Motor neuron (in vitro differentiated cells): ENCODE results near the gene LZIC. TPM values are rescaled to one million over a fixed set of nuclear protein-coding genes. Genes with fewer than 3 reads are reported as not detected.

Source experiments
- ATAC-seq, 8 experiments: fragments of 200-7000 bp; cut with Tn5 transposase; replicated peaks in 6 of 8; 2 replicates each; pipeline ENCODE4 v1.8.0; 2021; ENCODE audit warnings: mild to moderate bottlenecking in 8 of 8, moderate library complexity in 8 of 8
- H3K27ac ChIP-seq, 2 donors: fragments of 250-450 bp; sonication (Bioruptor Pico); 2 replicates each; pipeline ENCODE4 v1.9.0; 2021; ENCODE audit warnings: antibody characterized with exemption in 2 of 2, mild to moderate bottlenecking in 2 of 2, moderate library complexity in 1 of 2
- H3K4me1 ChIP-seq, 2 donors: fragments of 250-450 bp; sonication (Bioruptor Pico); replicated peaks in 1 of 2; 2 replicates each; pipeline ENCODE4 v1.6.1; 2021; ENCODE audit warnings: antibody characterized with exemption in 2 of 2, mild to moderate bottlenecking in 2 of 2, moderate library complexity in 1 of 2
- H3K4me3 ChIP-seq, 5 donors: fragments of 250-450 bp; sonication (Bioruptor Pico); 2 replicates each; pipeline ENCODE4 v1.9.0; 2021; ENCODE audit warnings: antibody characterized with exemption in 5 of 5, mild to moderate bottlenecking in 5 of 5, moderate library complexity in 4 of 5
- WGBS, 10 experiments: fragments of 450-650 bp; shearing (Covaris generic); methylation state at CpG; one replicate each; pipeline ENCODE4 v1.0.0; 2022; 5-methylcytosine and 5-hydroxymethylcytosine counted together
- in situ Hi-C, 9 experiments: fragments of 400-800 bp; cut with MboI; loops; one replicate each; pipeline ENCODE4 v1.15.0; 2021; ENCODE audit warnings: low sequenced_read_pairs in 9 of 9, low pct_unique_long_range_greater_than_20kb in 2 of 9; ENCODE audit not compliant: unreplicated experiment in 9 of 9
- total RNA-seq, 8 experiments: library from RNA; unstranded; fragments of 300-600 nt; gene quantifications; 2 replicates each; pipeline versions ENCODE4 v1.2.3 to v1.2.4, GENCODE V29; 2022

LZIC gene
- total RNA-seq, 8 experiments from 2014 or later, result 19.0 to 88.2 (median 58.2) TPM

DNA sequence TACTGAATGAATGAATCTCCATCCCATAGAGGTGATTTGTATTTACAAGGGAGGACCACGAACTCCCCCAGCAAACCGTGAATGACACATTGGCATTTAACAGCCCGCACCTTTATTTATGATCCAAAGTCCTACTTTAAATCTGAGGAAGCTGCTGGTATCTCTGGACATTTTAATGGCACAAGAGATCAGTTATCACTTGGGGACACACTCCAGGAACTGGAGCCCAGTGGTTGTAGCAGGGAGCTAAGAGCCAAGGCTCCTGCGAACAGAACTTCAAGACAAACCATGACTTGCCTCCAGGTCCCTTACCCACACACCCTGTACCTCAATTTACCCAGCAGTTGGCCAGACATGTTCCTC lies 34.3 kb downstream of the LZIC start:
- H3K27ac ChIP-seq, result no peak overlapping the region
- ATAC-seq, result no peak
- H3K4me3 ChIP-seq, result peak overlapping the region; percentile 47 to 74 (median 55)
- peaks cover 10 to 12% of the 10 kb centered on the region in 2 donors for H3K4me1 ChIP-seq
- in situ Hi-C loops, result no loop called here
- WGBS, 10 experiments, result 60 to 86% (median 83%) methylated on average over 2 to 4 of the region's 4 CpGs; no CpG with 5 or more reads in 2 of the 10 experiments

DNA sequence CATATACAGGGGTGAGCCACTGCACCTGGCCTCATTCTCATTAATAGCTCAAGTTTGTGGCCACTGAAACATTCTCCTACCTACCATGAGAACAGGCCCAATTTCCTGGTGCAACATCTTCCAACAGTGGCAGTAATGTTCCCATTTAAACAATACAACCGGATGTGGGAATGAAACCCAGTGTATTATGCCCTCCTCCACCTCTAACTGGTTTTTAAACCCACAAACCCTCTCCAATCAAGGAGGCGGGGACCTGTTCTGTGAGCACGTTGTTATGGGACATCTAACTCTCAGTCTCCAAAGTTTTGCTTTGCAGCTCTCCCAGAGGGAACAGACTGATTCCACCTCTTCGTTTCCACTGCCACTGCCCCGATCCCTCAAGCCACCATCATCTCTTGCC lies 35.8 kb downstream of the LZIC start:
- in situ Hi-C loops, result no loop called here
- peaks cover 10 to 12% of the 10 kb centered on the region in 2 donors for H3K4me1 ChIP-seq
- no peak for ATAC-seq
- H3K4me3 ChIP-seq, result no peak overlapping the region
- H3K27ac ChIP-seq, result no peak overlapping the region
- 50 to 93% (median 83%) methylated on average over 2 to 5 of the region's 5 CpGs; no CpG with 5 or more reads in 2 of the 10 experiments for WGBS, 10 experiments

DNA sequence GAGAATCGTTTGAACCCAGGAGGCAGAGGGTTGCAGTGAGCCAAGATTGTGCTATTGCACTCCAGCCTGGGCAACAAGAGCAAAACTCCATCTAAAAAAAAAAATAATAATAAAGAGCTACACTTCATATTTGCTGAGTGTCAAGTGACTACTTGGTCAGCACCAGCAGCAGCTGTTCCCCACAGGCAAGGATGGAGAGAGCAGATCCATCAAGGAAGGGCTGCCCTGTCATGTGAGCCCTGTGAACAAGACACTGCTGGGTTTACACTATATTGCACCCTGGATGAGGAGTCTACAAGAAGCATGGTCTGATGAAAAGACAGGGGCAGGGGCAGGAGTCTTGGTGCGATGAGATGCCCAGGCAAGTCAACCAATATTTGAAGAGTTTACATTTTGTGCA lies 36.7 kb downstream of the LZIC start:
- Histone ChIP-seq H3K4me1 (peaks cover 10 to 11% of the 10 kb centered on the region in 2 donors), H3K27ac (no peak overlapping the region), H3K4me3 (no peak overlapping the region)
- in situ Hi-C loops, result no loop called here
- no peak for ATAC-seq
- 71 to 100% (median 86%) methylated on average over 1 to 2 of the region's 2 CpGs; no CpG with 5 or more reads in 3 of the 10 experiments for WGBS, 10 experiments

DNA sequence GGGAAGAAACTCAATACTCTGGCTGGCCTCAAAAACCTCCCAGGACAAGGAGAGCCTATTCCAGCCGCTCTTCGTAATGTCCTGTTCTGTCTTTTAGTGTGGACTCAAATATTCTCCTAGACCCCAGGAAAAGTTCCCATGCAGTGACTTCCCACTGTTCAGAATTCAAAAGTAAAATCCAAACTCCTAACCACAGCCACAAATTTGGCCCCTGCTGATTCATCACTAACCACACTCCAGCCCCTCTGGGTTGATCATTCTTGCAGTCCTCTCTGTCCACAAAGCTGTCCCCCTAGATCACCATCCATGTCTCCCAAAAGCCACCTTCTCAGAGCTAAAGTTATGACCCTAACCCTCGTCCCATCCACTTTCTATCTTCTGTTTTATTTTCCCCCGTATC lies 38.2 kb downstream of the LZIC start:
- WGBS, 10 experiments, result 51 to 100% (median 84%) methylated on average over 1 to 4 of the region's 4 CpGs
- H3K4me1 ChIP-seq, result peaks cover 5 to 7% of the 10 kb centered on the region in 2 donors
- no peak overlapping the region for H3K27ac ChIP-seq
- in situ Hi-C loops, result no loop called here
- ATAC-seq, result no peak
- H3K4me3 ChIP-seq, result no peak overlapping the region

DNA sequence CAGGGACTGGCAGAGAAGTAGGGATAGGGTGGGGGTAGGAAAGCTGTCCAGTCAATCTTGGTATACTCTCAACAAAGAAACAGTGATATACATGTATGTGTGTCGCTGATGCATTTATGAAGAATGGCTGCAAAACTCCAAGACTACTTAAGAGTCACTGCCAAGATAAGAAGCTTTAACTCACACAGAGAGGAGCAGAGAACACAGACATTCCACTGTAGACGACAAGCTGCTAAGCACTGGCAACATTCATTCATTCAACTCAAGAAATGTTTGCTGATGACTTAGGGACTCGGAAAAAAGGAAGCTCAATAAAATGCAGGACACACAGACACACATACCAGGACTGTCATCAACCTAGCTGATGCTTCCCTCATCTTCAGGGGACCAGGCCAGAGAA lies 38.6 kb downstream of the LZIC start:
- ATAC-seq, result peak in 1 of 8 experiments; percentile 18
- 0 to 100% (median 80%) methylated on average over 1 to 3 of the region's 3 CpGs; no CpG with 5 or more reads in 1 of the 10 experiments for WGBS, 10 experiments
- H3K27ac ChIP-seq, result no peak overlapping the region

DNA sequence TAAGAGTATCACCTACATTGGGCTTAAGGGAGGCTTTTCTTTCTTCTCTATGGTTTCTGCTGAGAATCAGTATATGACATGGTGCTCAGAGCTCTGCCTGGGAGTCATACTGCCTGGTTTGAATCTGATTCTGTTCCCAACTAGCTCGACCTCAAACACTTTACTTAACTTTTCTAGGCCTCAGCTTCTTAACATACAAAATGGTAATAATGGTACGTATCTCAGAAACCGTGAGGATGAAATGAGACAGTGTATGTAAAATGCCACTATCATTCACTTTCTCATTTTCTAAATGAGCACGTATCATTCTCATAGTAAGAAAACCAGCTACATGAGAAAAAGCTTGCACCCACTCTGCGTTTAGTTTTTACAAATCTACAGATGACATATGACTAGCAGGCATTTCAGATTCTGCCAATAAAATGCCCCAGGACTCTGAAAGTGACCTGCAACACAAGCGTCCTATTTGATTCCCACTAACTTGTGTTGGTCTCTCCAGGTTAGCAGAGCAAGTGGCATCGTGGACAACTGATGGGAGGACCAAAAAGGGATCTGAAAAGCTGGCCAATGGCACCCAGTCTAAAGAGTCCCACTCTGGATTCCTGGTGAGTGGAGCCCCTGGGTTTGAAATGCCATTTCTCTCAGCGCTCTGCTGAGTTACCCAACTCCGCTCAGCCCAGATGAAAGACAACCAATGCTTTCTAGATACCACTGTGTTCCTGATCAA lies 39.2 kb downstream of the LZIC start:
- 62 to 100% (median 85%) methylated on average over 2 to 9 of the region's 9 CpGs for WGBS, 10 experiments
- H3K27ac ChIP-seq, result no peak overlapping the region
- no peak for ATAC-seq
- no peak overlapping the region for H3K4me3 ChIP-seq
- in situ Hi-C loops, result no loop called here
- H3K4me1 ChIP-seq, result peaks cover under 1 to 2% of the 10 kb centered on the region in 2 donors

More for the DNA sequence above, 38.6 kb downstream of the LZIC start:
- Histone ChIP-seq H3K4me1 (peaks cover 5 to 7% of the 10 kb centered on the region in 2 donors), H3K4me3 (no peak overlapping the region)
- in situ Hi-C loops, result no loop called here

DNA sequence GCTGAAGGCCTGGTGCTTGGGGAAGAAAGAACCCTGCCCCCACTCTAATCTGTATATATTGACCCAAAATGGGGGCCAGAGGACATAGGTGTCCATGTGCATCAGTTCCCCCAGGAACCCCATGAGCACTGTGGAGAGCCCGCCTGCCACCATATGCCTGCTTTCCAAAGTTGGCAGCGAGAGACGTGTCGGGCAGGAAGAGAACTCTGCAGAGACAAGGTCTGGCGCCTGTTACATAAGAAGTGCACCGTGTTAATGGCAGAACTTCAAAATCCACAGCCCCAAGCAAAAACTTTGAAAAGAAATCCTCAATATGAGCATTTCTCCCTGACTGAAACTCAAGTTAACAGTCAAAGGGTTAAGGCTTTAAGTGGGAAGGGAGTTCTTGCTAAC lies 41.1 kb downstream of the LZIC start:
- WGBS, 10 experiments, result 93 to 100% (median 97%) methylated on average over 2 to 6 of the region's 6 CpGs; no CpG with 5 or more reads in 7 of the 10 experiments
- in situ Hi-C loops, result no loop called here
- H3K27ac ChIP-seq, result no peak overlapping the region
- H3K4me3 ChIP-seq, result no peak overlapping the region
- H3K4me1 ChIP-seq, result no peaks in the 10 kb centered on the region
- ATAC-seq, result no peak

DNA sequence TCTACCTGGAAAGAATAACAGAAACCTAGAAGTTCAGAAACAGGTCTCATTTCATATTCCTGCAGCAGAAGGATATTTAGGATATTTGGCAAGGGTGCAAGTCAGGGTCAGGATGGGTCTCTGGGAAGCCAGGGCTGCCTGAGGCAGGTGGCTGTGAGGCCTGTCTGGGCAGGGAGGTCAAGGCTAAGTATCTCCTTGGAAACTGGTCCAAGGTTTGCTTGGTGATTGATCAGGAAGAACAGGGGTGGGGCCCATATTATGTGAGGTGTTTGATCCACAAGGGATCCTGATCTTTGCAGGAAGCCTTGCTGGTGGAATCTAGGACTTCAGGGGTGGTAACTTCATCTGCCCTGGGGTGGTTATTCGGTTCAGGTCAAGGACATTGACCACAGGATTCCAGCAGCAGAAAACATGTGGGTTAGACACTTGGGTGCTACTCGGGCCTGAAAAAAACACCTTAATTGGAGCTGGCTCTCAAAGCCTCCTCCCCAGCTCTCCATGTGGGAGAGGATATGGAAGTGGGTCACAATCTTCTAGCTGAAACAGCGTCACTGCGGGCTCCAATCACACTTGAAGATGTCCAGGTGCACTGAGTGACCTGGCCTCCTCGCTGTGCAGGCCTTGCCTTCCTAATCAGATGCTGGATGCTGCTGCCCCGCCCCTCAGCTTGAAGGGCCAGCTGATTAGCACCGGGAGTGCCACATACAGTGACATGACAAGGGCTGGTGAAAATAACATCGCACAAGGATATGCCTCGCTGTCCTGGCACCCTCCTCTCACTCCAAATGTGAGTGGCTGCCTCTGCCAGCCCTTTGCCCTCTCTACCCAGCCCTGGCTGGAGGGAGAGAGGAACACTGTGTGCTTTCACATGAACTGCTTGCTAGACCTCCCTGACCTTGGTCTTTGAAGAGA lies 41.8 kb downstream of the LZIC start:
- Histone ChIP-seq H3K27ac (no peak overlapping the region), H3K4me1 (no peaks in the 10 kb centered on the region), H3K4me3 (no peak overlapping the region)
- peak in 1 of 8 experiments; percentile 19 for ATAC-seq
- WGBS, 10 experiments, result 63 to 100% (median 86%) methylated on average over 1 to 7 of the region's 9 CpGs; no CpG with 5 or more reads in 2 of the 10 experiments
- in situ Hi-C loops, result no loop called here

DNA sequence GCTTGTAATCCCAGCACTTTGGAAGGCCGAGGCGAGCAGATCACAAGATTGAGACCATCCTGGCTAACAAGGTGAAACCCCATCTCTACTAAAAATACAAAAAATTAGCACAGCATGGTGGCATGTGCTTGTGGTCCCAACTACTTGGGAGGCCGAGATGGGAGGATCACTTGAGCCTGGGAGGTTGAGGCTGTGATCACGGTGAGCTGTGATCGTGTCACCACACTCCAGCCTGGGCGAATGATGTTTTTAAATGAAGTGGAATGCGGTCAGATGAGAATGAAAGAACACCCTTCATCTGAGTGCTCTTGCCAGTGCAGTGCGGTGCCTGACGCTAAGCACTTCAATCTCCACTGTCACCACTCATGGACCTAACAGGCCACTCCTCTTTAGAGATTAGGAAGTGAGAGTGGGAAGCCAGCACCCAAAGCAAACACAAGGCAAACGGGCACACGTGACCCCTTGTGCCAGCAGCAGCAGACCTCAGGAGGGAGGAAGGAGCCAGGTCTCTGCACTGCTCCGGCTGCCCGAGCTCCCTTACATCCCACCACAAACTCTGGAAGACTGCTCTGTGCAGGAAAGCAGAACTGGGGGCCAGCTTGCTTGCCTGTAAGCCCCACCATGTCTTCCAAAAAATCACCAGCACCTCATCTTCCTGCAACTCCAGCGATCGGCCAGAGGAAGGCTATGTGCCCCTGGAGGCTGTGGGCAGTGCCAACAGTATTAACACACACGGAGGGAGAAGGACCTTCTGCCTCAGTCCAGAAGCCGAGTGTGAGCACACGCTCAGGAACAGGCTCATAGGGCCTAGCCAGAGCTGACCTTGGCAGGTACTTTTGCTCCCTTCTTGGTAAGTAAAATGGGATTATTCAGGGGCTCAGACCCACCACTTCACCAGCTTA lies 42.8 kb downstream of the LZIC start:
- 67 to 97% (median 91%) methylated on average over 2 to 14 of the region's 18 CpGs; no CpG with 5 or more reads in 1 of the 10 experiments for WGBS, 10 experiments
- ATAC-seq, result peak in 3 of 8 experiments; percentile 15 to 19 (median 17)
- Histone ChIP-seq H3K4me1 (no peaks in the 10 kb centered on the region), H3K4me3 (no peak overlapping the region), H3K27ac (no peak overlapping the region)
- in situ Hi-C loops, result no loop called here

DNA sequence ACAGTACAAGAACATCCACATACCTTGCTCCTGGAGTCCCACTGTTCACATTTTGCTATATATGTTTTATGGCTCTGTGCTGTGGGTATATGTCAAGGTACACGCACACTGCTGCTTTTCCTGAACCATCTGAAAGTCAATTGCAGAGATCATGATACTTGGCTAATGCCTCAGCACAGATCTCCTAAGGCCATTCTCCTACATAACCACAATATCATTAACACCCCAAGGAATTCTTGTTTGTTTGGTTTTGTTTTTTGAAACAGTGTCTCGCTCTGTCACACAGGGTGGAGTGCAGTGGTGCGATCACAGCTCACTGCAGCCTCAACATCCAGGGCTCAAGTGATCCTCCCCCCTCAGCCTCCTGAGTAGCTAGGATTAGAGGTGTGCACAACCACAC lies 49.1 kb downstream of the LZIC start:
- H3K4me1 ChIP-seq, result peaks cover 3 to 7% of the 10 kb centered on the region in 2 donors
- no peak overlapping the region for H3K4me3 ChIP-seq
- peak in 2 of 8 experiments; percentile 6 to 46 for ATAC-seq
- in situ Hi-C loops, result loop anchor here in 1 of 9 experiments (25.0 kb wide), 1 partner anchor 518 kb away; no protein-coding TSS in a partner anchor
- H3K27ac ChIP-seq, result no peak overlapping the region
- WGBS, 10 experiments, result 67 to 100% (median 91%) methylated on average over 1 to 3 of the region's 3 CpGs; no CpG with 5 or more reads in 4 of the 10 experiments

DNA sequence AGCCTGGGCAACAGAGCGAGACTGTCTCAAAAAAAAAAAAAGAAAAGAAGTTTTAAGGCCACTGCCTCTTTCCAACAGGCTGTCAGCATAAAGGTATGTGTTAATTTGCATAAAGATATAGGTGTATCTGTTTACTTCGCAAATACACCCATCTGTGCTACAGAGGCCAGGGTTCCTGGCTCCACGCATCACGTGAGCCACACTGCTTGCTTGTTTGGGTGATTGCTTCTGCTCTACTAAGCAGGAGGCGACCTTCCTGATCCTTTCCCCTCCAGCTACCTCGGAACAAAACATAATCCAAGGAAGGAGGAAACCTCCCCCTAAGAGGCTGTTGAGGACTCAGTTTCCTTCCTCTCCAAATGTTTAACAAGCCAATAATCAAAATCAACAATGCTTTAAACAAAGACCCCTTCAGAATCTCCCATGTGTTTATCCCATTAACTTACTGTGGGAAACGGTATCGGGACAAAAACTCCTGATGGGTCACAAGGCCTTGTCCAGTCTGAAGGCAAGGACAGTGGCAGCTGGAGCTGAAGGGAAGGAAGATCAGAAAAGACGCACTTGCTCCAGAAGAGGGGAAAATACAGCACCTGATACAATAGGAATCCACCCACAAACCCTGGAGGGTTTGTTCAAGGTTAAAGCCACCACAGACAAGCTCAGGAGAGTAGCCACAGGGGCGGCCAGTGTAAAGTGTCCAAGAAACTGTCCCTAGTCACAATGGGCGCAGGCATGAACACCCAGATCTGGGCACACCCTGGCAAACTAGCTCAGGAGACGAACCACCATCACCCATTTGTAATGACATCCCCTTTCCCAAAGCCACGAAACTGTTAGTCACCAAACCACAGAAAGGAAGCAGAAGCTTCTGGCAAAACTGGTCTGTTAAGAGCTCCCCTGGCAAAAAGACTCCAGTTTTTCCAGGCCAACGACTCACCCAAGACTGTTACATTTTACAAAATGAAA lies 50.3 kb downstream of the LZIC start:
- 20 to 100% (median 75%) methylated on average over 1 to 14 of the region's 14 CpGs for WGBS, 10 experiments
- in situ Hi-C loops, result loop anchor here in 1 of 9 experiments (25.0 kb wide), 1 partner anchor 519 kb away; no protein-coding TSS in a partner anchor
- H3K27ac ChIP-seq, result no peak overlapping the region
- peak in 1 of 8 experiments; percentile 7 for ATAC-seq
- peaks cover 3 to 7% of the 10 kb centered on the region in 2 donors for H3K4me1 ChIP-seq
- H3K4me3 ChIP-seq, result no peak overlapping the region
